ENCODE data around the gene LSM4. TPM values are rescaled to one million over a fixed set of nuclear protein-coding genes. Genes with fewer than 3 reads are reported as not detected.

LSM4 gene
- total RNA-seq, 1 donor from 2014 or later, result 92.9 TPM

DNA sequence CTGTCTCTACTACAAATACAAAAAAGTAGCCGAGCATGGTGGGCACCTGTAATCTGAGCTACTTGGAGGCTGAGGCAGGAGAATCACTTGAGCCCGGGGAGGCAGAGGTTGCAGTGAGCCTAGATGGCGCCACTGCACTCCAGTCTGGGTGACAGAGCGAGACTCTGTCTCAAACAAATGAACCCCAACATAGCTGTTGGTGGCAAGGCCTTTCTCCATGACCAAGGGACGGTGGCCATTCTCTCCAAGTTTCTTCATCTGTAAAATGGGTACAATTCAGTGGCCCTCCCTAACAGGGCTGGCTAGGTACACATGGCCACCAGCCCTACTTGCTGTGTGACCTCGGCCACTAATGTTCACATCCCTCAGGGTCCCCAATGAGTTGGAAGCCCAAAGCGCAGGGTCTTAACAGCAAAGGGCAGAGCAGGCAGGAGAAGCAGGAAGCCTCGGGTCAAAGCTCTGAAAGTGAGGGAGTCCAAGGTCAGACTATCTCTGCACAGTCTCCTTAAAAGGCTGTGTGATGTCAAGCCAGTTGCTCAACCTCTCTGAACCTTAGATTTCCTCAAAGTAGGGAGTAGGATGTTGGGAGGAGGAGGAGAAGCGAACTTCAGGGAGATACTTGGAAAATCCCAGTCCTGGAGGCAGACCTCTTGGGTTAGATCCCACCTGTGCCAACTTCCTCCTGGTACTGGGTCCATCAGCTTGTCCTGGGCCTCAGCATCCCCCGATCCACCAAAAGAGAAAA, 44.2 kb downstream of the LSM4 start:
- no peak for DNase-seq (ENCODE audit: low spot score)

DNA sequence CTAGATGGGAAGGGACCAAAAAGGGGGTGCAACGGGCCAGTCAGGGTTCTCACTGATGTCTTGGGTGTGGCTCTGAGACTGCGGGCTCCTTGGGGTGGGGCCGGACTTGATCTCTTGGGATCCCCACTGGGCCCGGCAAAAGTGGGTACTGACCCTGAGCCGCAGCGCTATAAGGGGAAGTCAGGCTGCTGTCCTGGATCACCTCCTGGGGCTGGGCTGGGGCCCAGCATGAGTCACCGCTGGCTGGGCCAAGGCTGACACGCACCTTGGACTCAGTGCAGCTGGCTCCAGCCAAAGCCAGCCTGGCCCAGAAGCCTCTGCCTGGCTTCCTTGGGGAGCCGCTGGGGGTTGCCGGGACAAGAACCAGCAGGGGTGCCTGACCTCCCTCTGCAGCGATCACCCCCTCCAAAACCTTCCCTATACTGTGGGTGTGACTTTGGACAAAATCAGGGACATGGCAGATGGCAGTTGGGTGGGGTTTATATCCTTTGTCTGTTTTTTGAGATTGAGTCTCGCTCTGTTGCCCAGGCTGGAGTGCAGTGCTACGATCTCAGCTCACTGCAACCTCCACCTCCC, 48.0 kb downstream of the LSM4 start:
- DNase-seq (ENCODE audit: low spot score), result peak; percentile 91

DNA sequence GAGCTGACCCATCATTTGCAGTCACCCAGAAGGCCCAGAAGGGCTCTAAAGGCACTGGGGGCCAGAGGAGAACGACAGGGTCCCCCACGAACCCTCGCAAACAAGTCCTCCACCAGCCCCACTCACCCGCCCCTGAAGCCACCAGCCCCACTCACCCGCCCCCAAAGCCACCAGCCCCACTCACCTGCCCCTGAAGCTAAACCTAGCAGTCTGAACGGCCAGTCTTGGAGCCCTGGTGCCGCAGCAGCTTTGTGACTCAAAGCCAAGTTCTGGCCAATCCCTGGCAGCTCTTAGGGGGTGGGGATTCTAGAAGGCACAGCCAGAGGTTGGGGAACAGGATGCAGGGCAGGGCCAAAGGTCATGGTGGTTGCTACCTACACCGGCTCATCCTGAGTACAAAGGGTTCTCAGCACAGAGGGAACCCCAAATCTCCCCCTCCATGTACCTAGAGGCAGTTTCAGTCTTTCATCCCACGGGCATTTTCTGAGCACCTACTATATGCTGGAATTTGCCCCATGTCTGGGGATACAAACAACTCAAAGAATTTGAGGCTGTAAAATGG, 48.6 kb downstream of the LSM4 start, which contains the start of gene IQCN:
Gene IQCN, minus strand, starts transcription at position 234 of the 562 bp plus-strand sequence. CDS start 4,974 bp downstream, outside the sequence.
- DNase-seq (ENCODE audit: low spot score), result peak; percentile 54

DNA sequence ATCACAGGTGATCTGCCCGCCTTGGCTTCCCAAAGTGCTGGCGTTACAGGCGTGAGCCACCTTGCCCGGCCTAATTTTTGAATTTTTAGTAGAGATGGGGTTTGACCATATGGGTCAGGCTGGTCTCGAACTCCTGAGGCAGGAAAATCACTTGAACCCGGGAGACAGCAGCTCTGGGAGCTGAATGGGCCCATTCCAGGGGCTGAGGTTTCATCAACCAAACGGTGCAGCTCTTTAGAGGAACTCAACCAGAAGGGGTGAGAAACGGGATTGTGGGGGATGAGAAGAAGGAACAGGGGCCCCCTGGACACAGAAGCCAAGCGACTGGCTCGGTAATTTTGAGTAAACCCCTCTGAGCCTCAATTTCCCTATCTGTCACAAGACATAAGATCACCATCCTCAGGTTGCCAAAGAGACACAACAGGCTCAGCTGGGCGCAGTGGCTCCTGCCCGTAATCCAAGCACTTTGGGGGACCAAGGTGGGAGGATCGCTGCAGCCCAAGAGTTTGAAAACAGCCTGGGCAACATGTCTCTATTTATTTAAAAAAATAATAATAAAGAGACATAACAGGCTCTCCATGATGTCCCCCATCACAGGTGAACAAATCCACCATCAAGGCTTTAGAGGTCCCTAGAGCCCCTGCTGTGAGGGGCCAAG, 49.2 kb downstream of the LSM4 start:
- no peak for DNase-seq (ENCODE audit: low spot score)

- DNase-seq (ENCODE audit: low spot score), result no peak
These were observed 51.4 kb downstream of the LSM4 start for GRCh38 chr19:18271433-18271841.

DNA sequence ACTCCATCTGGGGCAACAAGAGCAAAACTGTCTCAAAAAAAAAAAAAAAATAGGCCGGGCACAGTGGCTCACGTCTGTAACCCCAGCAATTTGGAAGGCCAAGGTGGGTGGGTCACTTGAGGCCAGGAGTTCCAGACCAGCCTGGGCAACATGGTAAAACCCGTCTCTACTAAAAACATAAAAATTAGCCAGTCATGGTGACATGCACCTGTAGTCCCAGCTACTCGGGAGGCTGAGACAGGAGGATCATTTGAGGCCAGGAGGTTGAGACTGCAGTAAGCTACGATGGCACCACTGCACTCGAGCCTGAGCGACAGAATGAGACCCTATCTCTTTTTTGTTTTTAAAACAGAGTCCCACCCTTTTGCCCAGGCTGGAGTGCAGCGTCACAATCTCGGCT, 52.5 kb downstream of the LSM4 start:
- no peak for DNase-seq (ENCODE audit: low spot score)

GRCh38 chr19:18269070-18269723, 53.7 kb downstream of the LSM4 start:
- DNase-seq (ENCODE audit: low spot score), result no peak

DNA sequence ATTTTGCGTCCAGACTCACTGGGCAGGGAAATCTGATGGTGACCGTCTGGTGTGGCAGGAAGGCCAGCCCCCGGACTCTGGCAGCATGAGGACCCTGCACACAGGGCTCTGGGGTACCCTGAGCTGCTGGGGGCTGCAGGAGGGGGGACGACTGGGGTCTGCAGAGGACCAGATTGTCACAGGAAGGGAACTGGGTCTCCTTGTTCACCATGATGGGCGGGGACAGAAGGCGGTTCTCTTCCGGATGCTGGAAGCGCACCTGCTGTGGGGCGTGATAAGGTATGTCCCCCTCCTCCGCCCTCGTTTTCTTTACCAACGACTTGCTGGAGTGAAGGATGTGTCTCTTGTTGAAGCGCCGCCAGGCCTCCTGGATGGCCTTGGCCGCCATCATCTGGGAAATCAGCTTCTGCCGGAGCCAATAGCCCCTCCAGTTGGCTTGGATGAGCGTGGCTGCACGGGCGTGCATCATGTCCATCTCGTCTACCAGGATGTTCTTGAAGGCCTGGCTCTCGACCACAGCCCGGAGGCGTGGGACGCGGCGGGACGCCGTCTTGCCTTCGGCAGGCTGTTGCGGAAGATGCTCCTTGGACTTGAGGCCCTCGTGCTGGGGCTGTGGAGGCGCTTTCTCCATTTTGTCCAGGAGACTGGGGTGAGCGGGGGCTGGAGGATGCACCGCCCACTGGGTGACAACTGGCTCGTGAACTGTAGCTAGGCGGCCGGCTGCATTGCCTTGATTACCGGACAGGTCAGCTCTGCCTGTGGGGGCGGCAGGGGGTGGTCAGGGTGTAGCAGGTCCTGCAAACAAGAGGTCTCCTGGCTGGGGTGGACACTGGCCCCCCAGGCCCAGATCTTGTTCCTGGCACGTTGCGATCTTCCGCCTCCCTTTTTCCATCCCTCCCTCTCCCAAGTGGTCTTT, 55.8 kb downstream of the LSM4 start:
- no peak for DNase-seq (ENCODE audit: low spot score)

DNA sequence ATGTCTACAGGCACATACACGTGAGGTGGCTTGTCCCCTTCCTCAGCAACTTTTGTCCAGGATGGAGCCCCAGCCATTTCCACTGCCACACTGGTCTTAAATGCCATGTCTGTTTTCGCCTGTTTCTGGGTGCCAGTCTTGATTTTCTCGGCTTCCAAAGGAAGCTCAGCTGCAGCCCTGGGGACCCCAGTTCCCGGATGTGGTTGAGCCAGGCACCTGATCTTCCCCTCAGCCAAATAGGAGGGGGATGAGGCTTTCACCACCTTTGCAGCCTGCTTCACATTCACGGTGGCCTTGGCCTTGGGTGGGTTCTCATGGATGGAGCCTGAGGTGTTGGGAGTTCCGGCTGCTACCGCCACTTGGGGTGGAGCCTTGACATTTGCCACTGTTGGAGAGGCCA, 57.3 kb downstream of the LSM4 start:
- DNase-seq (ENCODE audit: low spot score), result no peak

DNA sequence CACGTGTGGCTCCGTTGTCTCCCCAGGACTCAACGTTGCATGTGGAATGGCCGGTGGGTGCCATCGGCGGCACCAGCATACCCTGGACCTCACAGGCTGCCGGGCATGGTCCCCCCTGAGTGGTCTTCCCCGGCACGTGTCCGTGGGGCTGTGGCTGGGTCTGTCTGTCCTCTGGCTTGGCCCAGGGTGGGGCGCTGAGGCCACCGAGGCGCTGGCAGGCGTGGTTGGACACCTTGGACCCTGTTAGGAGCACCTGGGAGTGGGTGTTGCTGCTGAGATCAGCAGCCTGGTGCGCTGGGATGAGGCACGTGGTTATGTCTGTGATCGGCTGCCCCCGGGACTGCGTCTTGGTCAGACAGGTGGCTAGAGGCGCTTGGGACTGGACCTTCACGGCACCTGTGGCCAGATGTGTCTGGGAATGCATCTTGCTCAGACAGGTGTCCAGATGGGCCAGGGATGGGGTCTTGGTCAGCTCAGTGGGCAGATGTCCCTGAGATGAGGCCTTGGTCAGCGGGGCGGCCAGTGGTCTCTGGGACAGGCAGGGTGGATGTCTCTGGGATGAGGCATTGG, 57.8 kb downstream of the LSM4 start:
- no peak for DNase-seq (ENCODE audit: low spot score)

GRCh38 chr19:18264137-18264854, 58.6 kb downstream of the LSM4 start:
- no peak for DNase-seq (ENCODE audit: low spot score)

GRCh38 chr19:18263324-18264136, 59.3 kb downstream of the LSM4 start:
- no peak for DNase-seq (ENCODE audit: low spot score)

DNA sequence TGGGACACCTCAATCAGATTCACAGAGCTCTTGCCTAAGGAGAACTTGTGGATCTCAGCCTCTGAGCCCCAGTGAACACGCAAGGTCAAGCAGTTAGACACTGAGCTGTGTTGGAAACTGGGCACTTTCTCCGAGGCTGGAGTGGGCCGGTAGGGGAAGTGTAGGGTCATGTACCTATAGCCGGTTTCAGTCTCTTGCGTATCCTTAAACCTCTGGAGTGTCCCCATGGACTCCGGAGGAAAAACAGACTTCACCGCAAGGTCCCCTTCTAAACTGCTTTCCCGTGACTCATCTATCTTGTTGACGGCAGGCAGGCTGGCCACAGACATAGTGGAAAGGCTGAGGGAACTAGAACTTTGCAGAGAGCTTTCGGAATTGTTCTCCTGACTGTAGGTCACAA, 60.0 kb downstream of the LSM4 start:
- DNase-seq (ENCODE audit: low spot score), result no peak

GRCh38 chr19:18262144-18262543, 60.7 kb downstream of the LSM4 start:
- no peak for DNase-seq (ENCODE audit: low spot score)

- DNase-seq (ENCODE audit: low spot score), result no peak
These were observed 61.4 kb downstream of the LSM4 start for GRCh38 chr19:18261474-18261873.

- DNase-seq (ENCODE audit: low spot score), result no peak
These were observed 63.0 kb downstream of the LSM4 start for GRCh38 chr19:18259893-18260292.

DNA sequence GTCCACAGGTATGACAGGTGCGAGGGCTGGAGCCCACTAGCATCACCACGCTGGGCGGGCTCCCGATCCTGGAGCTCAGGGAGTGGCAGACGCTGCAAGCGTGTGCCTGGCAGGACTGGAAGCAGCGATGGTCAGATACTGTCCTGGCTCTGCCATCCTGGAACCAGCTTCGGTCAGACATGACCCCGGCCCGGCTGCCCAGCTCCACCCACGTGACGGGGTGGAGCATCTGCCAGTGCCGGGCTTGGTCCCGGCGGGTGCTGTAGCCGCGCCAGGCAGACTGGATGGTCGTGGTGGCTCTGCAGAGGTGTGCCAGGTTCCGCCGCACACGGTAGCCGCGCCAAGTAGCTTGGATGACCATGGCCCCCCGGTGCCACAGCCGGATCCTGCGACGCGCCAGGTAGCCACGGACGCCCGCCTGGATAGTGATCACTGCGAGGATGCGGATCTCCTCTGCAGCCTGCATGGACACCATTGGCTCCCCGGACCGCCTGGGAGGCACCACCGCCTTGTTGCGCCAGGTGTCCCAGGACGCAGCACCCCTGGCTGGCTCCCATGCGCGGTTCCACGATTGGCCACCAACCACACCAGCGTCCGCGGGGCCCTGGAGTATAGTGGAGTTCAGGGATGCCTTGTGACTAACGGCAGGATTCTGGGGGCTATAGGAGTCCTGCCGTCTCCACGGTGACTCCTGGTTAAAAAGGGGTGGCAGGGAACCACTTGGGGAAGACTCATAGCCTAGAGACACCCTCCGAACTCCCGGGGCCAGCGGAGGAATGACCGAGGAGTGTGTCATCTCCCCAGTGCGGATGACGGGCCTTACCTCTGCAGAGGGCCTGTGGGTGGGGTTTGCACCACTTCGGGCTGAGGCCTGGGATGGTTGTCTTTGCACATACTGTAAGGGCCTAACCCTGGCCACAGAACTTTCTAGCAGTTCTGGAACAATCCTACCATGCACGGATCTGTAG, 65.1 kb downstream of the LSM4 start:
- DNase-seq (ENCODE audit: low spot score), result no peak
